Cardiac fibroblast (primary cell): Measurements from ENCODE around the gene ABCD3.
A peak's percentile ranks its signal among the peaks of the same experiment; 100 is the strongest.

Experiments
- DNase-seq, 2 donors: peaks; one replicate each; pipeline versions ENCODE4 v3.0.0 to v3.0.0-alpha.2; 2010; ENCODE audit warnings: low read depth in 2 of 2
- H3K4me3 ChIP-seq, 2 donors: replicated peaks in 1 of 2; 1 replicate in 1 of 2; 2 replicates in 1 of 2; pipeline ENCODE4 v1.5.1; 2011; ENCODE audit warnings: low read depth in 2 of 2, low read length in 2 of 2, mild to moderate bottlenecking in 2 of 2, moderate library complexity in 1 of 2
- TF ChIP-seq, protein P1 (sequence below): IDR thresholded peaks from one replicate; pipeline ENCODE4 v1.5.1; 2011; ENCODE audit warnings: low read depth, mild to moderate bottlenecking, low read length, inconsistent platforms

The ABCD3 gene

DNA sequence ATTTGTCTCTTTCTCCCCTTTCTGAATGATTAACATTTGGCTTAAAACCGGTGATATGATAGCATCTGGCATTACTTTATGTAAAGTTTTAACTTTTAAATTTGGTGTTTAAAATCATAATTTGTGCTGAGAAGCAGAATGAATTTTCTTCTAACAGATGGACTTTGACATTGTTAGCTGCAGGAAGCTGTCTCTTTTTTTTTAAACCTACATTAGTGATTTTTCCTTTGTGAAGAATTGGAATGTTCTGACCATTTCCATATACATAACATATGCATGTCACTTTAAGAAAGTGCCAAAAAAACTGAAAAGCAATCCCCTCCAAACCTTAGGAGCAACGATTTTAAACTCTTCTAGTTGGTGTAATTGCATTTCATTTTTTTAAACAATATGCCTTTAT lies 101.2 kb downstream of the ABCD3 start:
- no peak for DNase-seq
- TF ChIP-seq, protein P1, sequence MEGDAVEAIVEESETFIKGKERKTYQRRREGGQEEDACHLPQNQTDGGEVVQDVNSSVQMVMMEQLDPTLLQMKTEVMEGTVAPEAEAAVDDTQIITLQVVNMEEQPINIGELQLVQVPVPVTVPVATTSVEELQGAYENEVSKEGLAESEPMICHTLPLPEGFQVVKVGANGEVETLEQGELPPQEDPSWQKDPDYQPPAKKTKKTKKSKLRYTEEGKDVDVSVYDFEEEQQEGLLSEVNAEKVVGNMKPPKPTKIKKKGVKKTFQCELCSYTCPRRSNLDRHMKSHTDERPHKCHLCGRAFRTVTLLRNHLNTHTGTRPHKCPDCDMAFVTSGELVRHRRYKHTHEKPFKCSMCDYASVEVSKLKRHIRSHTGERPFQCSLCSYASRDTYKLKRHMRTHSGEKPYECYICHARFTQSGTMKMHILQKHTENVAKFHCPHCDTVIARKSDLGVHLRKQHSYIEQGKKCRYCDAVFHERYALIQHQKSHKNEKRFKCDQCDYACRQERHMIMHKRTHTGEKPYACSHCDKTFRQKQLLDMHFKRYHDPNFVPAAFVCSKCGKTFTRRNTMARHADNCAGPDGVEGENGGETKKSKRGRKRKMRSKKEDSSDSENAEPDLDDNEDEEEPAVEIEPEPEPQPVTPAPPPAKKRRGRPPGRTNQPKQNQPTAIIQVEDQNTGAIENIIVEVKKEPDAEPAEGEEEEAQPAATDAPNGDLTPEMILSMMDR = no peak
- H3K4me3 ChIP-seq = no peak overlapping the region

DNA sequence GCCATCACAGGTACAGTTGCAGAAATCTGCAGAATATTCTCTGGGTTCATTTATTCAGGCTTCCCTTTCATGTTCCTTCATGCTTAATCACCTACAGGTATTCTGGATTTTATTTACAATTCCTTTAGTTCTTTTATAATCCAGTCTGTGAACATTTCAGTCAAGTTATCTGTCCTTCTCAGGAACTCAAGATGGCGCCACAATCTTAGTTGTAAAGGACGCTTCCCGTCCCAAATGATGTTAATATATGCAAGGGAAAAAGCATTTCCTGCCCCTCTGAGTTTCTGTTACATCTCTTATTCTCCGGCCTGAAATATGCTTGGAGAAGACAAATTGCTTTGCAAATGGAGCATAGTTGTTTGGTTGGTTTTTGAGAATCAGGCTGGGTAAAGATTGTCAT lies 104.1 kb downstream of the ABCD3 start:
- TF ChIP-seq, protein P1 = peak; percentile 37
- H3K4me3 ChIP-seq = no peak overlapping the region
- DNase-seq = peak; percentile 83 to 85

DNA sequence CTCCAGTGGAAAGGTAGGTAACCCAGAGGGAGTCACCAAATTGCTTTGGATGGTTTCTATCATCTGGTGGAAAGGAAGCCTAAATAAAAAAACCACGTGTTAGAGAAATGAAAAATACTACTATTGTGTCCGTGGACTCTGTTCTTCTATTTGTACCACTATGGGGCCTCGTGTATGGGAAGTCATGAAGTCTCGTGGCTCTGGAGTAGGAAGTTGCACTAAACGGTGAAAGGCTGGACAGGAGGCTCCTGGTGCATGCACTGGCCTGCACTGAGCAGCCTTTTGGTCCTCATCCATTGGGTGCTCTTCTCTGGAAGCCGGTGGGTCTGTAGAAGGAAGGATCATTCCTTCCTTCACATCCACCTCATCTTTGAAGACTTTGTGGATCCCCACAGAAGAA lies 106.3 kb downstream of the ABCD3 start:
- TF ChIP-seq, protein P1 = no peak
- no peak overlapping the region for H3K4me3 ChIP-seq

DNA sequence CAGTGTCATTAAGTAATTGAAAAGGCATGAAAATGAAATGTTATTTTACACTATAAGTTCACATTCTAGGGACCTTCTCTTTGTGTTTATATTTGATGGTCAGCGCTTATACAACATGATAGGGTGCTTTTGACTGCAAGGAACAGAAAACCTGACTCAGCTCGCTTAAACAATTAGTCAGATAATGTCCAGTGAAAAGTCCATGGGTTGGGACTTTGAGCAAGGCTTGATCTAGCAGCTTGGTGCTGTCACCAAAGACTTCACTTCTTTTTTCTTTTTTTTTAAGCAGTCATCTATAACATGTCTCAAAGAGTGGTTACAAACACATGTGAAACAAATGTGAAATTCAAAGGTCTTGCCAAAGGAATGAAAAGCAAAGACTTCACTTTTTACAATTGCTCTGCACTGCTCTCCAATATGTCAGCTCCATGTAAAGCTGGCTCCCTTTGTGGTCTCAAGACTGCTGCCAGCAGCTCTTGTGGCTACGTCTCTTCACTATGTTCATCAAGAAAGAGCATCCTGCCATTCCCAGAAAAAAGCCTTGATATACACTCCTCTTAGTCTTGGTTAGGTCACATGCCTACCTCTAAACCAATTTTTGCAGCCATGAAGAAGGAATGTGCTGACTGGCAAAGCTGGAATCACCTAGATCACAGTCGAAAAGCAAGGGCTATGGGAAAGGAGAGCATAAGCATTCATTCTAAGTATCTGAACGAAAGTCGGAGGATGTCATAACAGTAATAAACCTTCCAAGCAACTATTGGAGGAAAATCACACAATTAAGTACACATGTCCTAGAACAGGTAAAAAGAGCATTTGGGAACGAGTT lies 108.2 kb downstream of the ABCD3 start:
- no peak overlapping the region for H3K4me3 ChIP-seq
- TF ChIP-seq, protein P1 = no peak
- DNase-seq = no peak

More for the DNA sequence above, 106.3 kb downstream of the ABCD3 start:
- no peak for DNase-seq

DNA sequence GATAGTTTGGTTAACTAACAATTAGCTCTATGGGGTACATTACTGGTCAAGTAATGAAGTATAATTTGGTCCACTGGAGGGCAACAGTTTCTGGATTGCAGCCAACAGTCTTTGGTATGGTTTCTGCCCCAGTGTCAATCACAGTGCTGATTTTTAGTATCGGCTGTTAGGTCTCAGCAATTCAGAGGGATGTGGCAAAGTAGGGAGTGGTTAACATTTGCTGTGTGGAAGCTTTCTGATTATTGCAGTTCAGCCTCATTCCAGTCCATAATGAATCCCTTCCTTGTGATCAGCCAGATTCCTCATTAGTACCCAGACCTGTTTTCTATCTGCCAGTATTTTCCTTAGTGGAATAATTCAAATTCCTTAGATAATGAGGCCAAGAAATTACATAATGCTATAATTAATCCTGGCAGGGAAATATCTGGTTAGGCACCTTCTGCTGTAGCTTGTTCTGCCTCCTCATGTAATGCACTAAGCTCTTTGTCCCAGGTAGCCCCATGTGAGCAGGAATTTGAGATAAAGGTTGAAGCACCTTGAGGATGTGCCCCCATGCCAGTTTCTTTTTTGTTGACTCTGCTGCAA lies 109.3 kb downstream of the ABCD3 start:
- no peak overlapping the region for H3K4me3 ChIP-seq
- DNase-seq = peak; percentile 38 to 47
- TF ChIP-seq, protein P1 = no peak

DNA sequence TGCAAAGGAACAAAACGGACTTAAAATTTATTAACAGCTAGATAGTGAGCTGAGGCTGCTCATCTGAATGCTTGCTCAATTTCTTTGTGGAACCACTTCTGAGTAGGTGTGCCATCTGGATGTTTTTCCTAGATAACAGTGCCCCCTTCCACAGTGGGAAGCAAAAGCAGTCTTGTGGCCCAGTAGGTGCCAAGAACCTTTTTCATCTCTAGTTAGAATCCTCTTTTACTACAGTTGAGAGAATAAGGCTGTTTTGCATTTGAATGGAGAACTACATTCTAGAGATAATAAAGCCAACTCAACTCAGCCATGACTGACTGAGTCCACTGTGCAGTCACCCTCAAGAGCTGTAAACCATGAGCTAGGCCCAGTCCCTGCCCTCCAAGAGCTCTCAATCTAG lies 110.1 kb downstream of the ABCD3 start:
- DNase-seq = no peak
- TF ChIP-seq, protein P1 = no peak
- no peak overlapping the region for H3K4me3 ChIP-seq
